SK-N-SH (cell line): ENCODE measurements around the gene GNA15. TPM values are rescaled to one million over a fixed set of nuclear protein-coding genes. Genes with fewer than 3 reads are reported as not detected.

Experiments
- CTCF ChIA-PET: fragments of 300-600, 350-600 bp; formaldehyde crosslinking; extraction: SDS; loops from one replicate; lab custom pipeline; 2021; lab: Yijun Ruan, JAX
- POLR2A ChIA-PET: fragments of 350-600 bp; sonication (Branson Sonifier 250); formaldehyde crosslinking; extraction: SDS; loops from one replicate; lab custom pipeline; 2020; ENCODE audit warnings: antibody characterized with exemption, inconsistent platforms; lab: Yijun Ruan, JAX
- DNase-seq: peaks from one replicate; pipeline ENCODE4 v3.0.0; 2012
- H2AFZ ChIP-seq: fragments of 200-600 bp; sonication (generic); 2 replicates; pipeline ENCODE4 v1.8.1; 2016; ENCODE audit warnings: antibody characterized with exemption, mild to moderate bottlenecking, low read depth
- H3F3A ChIP-seq: fragments of 200-600 bp; sonication (generic); replicated peaks from 2 replicates; pipeline ENCODE3; 2016; ENCODE audit warnings: antibody characterized with exemption, mild to moderate bottlenecking; ENCODE audit not compliant: insufficient read depth
- H3K27ac ChIP-seq, 2 experiments: fragments of 200-500 bp in 1 of 2; fragments of 200-600 bp in 1 of 2; sonication (Bioruptor generic) in 1 of 2; sonication (generic), shearing (Covaris generic) in 1 of 2; 2 replicates each; pipeline versions ENCODE4 v1.5.1 to v1.6.1; 2014 to 2016; ENCODE audit warnings: low read depth in 2 of 2, inconsistent platforms in 1 of 2, low read length in 1 of 2, mild to moderate bottlenecking in 1 of 2, mixed read lengths in 1 of 2
- H3K27me3 ChIP-seq: fragments of 200-600 bp; sonication (generic), shearing (Covaris generic); 2 replicates; pipeline ENCODE4 v1.6.1; 2016; ENCODE audit warnings: mixed run types; ENCODE audit not compliant: insufficient read depth
- H3K36me3 ChIP-seq, 2 experiments: fragments of 200-500 bp in 1 of 2; fragments of 200-600 bp in 1 of 2; sonication (Bioruptor generic) in 1 of 2; sonication (generic) in 1 of 2; replicated peaks in 1 of 2; 2 replicates each; pipeline versions ENCODE3 to v1.5.1; 2014 to 2016; ENCODE audit warnings: low read length in 1 of 2, mild to moderate bottlenecking in 1 of 2; ENCODE audit not compliant: insufficient read depth in 2 of 2, control insufficient read depth in 1 of 2
- H3K4me1 ChIP-seq, 2 experiments: fragments of 200-500 bp in 1 of 2; fragments of 200-600 bp in 1 of 2; sonication (Bioruptor generic) in 1 of 2; sonication (generic), shearing (Covaris generic) in 1 of 2; 2 replicates each; pipeline versions ENCODE4 v1.5.1 to v1.6.1; 2014 to 2016; ENCODE audit warnings: low read depth in 1 of 2, low read length in 1 of 2, mixed run types in 1 of 2; ENCODE audit not compliant: insufficient read depth in 2 of 2, control insufficient read depth in 1 of 2
- H3K4me2 ChIP-seq: fragments of 200-600 bp; sonication (generic), shearing (Covaris generic); 2 replicates; pipeline ENCODE4 v1.6.1; 2017; ENCODE audit warnings: mixed run types
- H3K4me3 ChIP-seq, 2 experiments: fragments of 200-500 bp in 1 of 2; fragments of 200-600 bp in 1 of 2; sonication (Bioruptor generic) in 1 of 2; sonication (generic), shearing (Covaris generic) in 1 of 2; 2 replicates each; pipeline versions ENCODE4 v1.5.1 to v1.8.1; 2014 to 2016; ENCODE audit warnings: low read depth in 2 of 2, inconsistent platforms in 1 of 2, low read length in 1 of 2, mild to moderate bottlenecking in 1 of 2, mixed read lengths in 1 of 2, moderate library complexity in 1 of 2
- H3K79me2 ChIP-seq: fragments of 200-600 bp; sonication (generic); 2 replicates; pipeline ENCODE4 v1.8.1; 2017; ENCODE audit warnings: mild to moderate bottlenecking; ENCODE audit not compliant: insufficient read depth
- H3K9ac ChIP-seq: fragments of 200-600 bp; sonication (generic); 2 replicates; pipeline ENCODE4 v1.6.1; 2017; ENCODE audit warnings: mixed run types
- H3K9me2 ChIP-seq: fragments of 200-600 bp; sonication (generic); 2 replicates; pipeline ENCODE4 v1.6.1; 2017; ENCODE audit warnings: mixed run types
- H3K9me3 ChIP-seq: fragments of 200-600 bp; sonication (generic); 2 replicates; pipeline ENCODE4 v1.6.1; 2017; ENCODE audit warnings: mixed run types, mild to moderate bottlenecking, moderate library complexity
- H4K20me1 ChIP-seq: fragments of 200-600 bp; sonication (generic); 2 replicates; pipeline ENCODE4 v1.6.1; 2017; ENCODE audit warnings: mild to moderate bottlenecking, mixed run types; ENCODE audit not compliant: insufficient read depth
- NFIC ChIP-seq: IDR thresholded peaks from 2 replicates; pipeline ENCODE4 v1.4.0; 2012; ENCODE audit warnings: borderline replicate concordance
- NRF1 ChIP-seq: IDR thresholded peaks from 2 replicates; pipeline ENCODE4 v1.6.1; 2012; ENCODE audit warnings: low read depth, mild to moderate bottlenecking, low read length
- RAD21 ChIP-seq: IDR thresholded peaks from 2 replicates; pipeline ENCODE4 v1.6.1; 2012; ENCODE audit warnings: mild to moderate bottlenecking, low read length
- RXRA ChIP-seq: IDR thresholded peaks from 2 replicates; pipeline ENCODE4 v1.4.0; 2012; ENCODE audit warnings: low read depth, mild to moderate bottlenecking, borderline replicate concordance
- SIN3A ChIP-seq: IDR thresholded peaks from 2 replicates; pipeline ENCODE4 v1.6.1; 2012; ENCODE audit warnings: low read depth, mild to moderate bottlenecking, low read length, moderate library complexity, borderline replicate concordance
- TAF1 ChIP-seq: IDR thresholded peaks from 2 replicates; pipeline ENCODE4 v1.6.1; 2012; ENCODE audit warnings: low read depth, mild to moderate bottlenecking, low read length, moderate library complexity, borderline replicate concordance
- TCF12 ChIP-seq: IDR thresholded peaks from 2 replicates; pipeline ENCODE4 v1.4.0; 2012
- TEAD4 ChIP-seq: IDR thresholded peaks from 2 replicates; pipeline ENCODE4 v1.4.0; 2012; ENCODE audit warnings: mild to moderate bottlenecking, borderline replicate concordance; ENCODE audit not compliant: insufficient read depth
- YY1 ChIP-seq: IDR thresholded peaks from 2 replicates; pipeline ENCODE4 v1.4.0; 2012; ENCODE audit warnings: low read depth, mild to moderate bottlenecking
- WGBS: methylation state at CpG from one replicate; pipeline ENCODE4 v1.1.6; 2017; ENCODE audit warnings: low lambda C conversion rate; 5-methylcytosine and 5-hydroxymethylcytosine counted together
- polyA plus RNA-seq, 3 experiments: library from polyadenylated mRNA; depleted of rRNA; stranded (reverse); fragments of >200 nt; gene quantifications; 2 replicates each; pipeline ENCODE4 v1.2.3, GENCODE V29; 2012

GNA15 gene
- polyA plus RNA-seq, 1 of the 3 experiments (the other 2 are of a cell fraction), result 0.05 TPM

DNA sequence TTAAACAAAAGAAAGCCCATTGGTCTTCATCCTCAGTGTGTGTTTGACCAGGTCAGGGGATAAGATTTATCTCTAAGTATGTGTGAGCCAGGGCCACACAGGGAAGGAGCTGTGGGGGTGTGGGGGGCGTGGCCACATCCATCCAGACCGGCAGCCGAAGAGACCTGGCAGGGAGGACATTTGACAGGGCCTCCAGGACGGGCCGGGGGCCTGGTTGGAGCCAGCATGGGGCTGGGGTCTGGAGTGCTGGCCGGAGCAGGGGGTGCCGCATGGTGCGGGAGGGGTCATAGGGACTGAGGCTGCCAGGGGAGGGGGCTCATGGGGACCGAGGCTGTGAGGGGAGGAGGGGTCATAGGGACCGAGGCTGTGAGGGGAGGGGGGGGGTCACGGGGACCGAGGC lies 20.4 kb upstream of the GNA15 start:
- Histone ChIP-seq H4K20me1 (peaks cover 11% of the 10 kb centered on the region; the same call in 1 of the 2 replicates), H3K27ac (no peak overlapping the region), H3K79me2 (peaks cover 20% of the 10 kb centered on the region; the same call in 1 of the 2 replicates), H3K4me1 (no peaks in the 10 kb centered on the region), H3K9me2 (no peaks in the 10 kb centered on the region), H3K27me3 (no peaks in the 10 kb centered on the region), H3K36me3 (peaks cover 4 to 8% of the 10 kb centered on the region in 2 experiments), H3K9me3 (no peaks in the 10 kb centered on the region), H3F3A (no peaks in the 10 kb centered on the region), H3K4me2 (no peak overlapping the region), H2AFZ (no peak overlapping the region), H3K4me3 (no peak overlapping the region), H3K9ac (no peak overlapping the region)
- TF ChIP-seq TEAD4 (no peak), RAD21 (no peak)
- WGBS, result 82% methylated on average over 10 of the region's 12 CpGs
- CTCF ChIA-PET, result interaction anchor here (1.2 to 2.7 kb wide), 2 partner anchors 10 to 12 kb away, joined by 5 to 16 read pairs; no protein-coding TSS in a partner anchor
- POLR2A ChIA-PET, result interaction anchor here (0.7 kb wide), 1 partner anchor 149 kb away, joined by 3 read pairs; no protein-coding TSS in a partner anchor
- no peak for DNase-seq

DNA sequence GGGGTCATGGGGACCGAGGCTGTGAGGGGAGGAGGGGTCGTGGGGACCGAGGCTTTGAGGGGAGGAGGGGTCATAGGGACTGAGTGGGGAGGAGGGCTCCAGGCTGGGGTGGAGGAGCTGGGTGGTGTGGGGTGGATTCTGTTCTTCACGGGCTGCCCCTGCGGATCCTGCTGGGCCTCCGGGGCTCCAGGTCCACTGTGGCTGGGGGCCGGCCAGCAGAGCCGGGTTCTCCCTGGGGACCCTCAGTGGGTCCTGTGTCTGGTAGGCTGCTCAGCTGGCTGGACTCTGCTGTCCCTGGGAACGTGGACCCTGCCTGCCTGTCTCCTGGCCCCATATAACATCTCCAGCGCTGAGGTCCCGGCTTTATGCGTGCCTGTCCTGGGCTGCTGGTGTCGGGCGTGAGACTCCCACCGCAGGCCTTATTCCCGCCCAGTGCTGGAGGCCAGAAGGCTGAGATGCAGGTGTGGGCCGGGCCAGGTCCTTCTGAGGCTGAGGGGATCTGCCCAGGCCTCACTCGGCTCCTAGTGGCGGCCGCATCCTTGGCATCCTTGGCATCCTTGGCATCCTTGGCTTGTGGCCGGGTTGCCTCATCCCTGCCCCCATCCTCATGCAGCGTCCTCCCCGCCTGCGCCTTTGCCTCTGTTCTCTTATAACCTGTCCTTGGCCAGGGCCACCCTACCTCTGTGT lies 19.8 kb upstream of the GNA15 start:
- 84% methylated on average over 11 of the region's 24 CpGs for WGBS
- ChIA-PET POLR2A (no interaction called here), CTCF (interaction anchor here (1.2 to 2.7 kb wide), 4 partner anchors 8 to 13 kb away, joined by 5 to 16 read pairs (median 8); no protein-coding TSS in a partner anchor)
- Histone ChIP-seq H4K20me1 (peaks cover 11% of the 10 kb centered on the region; the same call in 1 of the 2 replicates), H3K4me2 (no peak overlapping the region), H3K36me3 (peaks cover 1 to 12% of the 10 kb centered on the region in 2 experiments), H3K27me3 (no peaks in the 10 kb centered on the region), H3K9me2 (no peaks in the 10 kb centered on the region), H3F3A (no peaks in the 10 kb centered on the region), H3K27ac (no peak overlapping the region), H3K9me3 (no peaks in the 10 kb centered on the region), H2AFZ (no peak overlapping the region), H3K4me1 (no peaks in the 10 kb centered on the region), H3K9ac (no peak overlapping the region), H3K4me3 (no peak overlapping the region), H3K79me2 (peaks cover 17% of the 10 kb centered on the region; the same call in 1 of the 2 replicates)
- TF ChIP-seq NRF1, result no peak
- TF ChIP-seq TEAD4, result peak; percentile 65; the same call in 1 of the 2 replicates
- no peak for DNase-seq

DNA sequence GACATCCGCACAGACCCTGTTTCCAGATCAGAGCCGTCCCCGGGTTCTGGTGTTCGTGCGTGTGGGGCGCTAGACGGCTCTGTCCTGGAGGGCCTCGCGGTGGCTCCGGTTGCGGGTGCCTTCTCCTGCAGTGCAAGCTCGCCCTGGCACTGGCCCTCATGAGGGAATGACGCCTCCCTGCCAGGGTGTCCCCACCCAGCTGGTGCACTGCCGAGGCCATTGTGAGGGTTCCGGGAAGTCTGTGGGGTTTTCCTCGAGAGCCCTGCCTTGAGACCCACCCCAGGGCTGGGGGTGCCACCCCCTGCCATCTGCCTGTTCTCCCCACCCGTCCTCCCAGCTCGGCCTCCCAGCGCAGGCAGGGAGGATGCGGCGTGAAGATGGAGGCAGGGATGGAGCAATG lies 19.2 kb upstream of the GNA15 start:
- Histone ChIP-seq H3K36me3 (peaks cover 0 to 14% of the 10 kb centered on the region in 2 experiments), H3K9me2 (no peaks in the 10 kb centered on the region), H4K20me1 (peaks cover 5% of the 10 kb centered on the region; the same call in 1 of the 2 replicates), H3K79me2 (peaks cover 13% of the 10 kb centered on the region; the same call in 1 of the 2 replicates), H3K4me3 (no peak overlapping the region), H3K4me2 (no peak overlapping the region), H3K9me3 (no peaks in the 10 kb centered on the region), H2AFZ (no peak overlapping the region), H3K4me1 (no peaks in the 10 kb centered on the region), H3K27me3 (no peaks in the 10 kb centered on the region), H3F3A (no peaks in the 10 kb centered on the region), H3K27ac (no peak overlapping the region), H3K9ac (no peak overlapping the region)
- no peak for DNase-seq
- ChIA-PET POLR2A (no interaction called here), CTCF (interaction anchor here (1.1 to 2.7 kb wide), 5 partner anchors 8 to 154 kb away, joined by 4 to 16 read pairs (median 7); no protein-coding TSS in a partner anchor)
- WGBS, result 97% methylated on average over 20 of the region's 21 CpGs
- no peak for TF ChIP-seq NFIC
- TF ChIP-seq RXRA, result no peak
- no peak for TF ChIP-seq YY1
- no peak for TF ChIP-seq TCF12
- TF ChIP-seq SIN3A, result no peak
- no peak for TF ChIP-seq TAF1
- no peak for TF ChIP-seq RAD21
